ENCODE measurements around the gene MSI2.

- TF ChIP-seq EZH2 (IDR thresholded peaks at IDR 0.05) = no peak
- TF ChIP-seq POLR2AphosphoS5 (IDR thresholded peaks at IDR 0.05; ENCODE audit: borderline replicate concordance, low read depth, low read length) = no peak
Observed at GRCh38 chr17:57288040-57288772, 31.9 kb downstream of the MSI2 start.

Measured in SK-N-MC (cell line).